ENCODE measurements around the gene TBC1D5.

TBC1D5 gene

GRCh38 chr3:17195856-17196604, 546.4 kb downstream of the TBC1D5 start:
- FAIRE-seq: no peak

GRCh38 chr3:17195192-17195611, 547.2 kb downstream of the TBC1D5 start:
- FAIRE-seq: no peak

GRCh38 chr3:17194116-17194515, 548.3 kb downstream of the TBC1D5 start:
- no peak for FAIRE-seq

GRCh38 chr3:17192995-17193394, 549.4 kb downstream of the TBC1D5 start:
- no peak for FAIRE-seq

- FAIRE-seq: no peak
These were observed 551.9 kb downstream of the TBC1D5 start for GRCh38 chr3:17190353-17191078.

- no peak for FAIRE-seq
These were observed 554.1 kb downstream of the TBC1D5 start for GRCh38 chr3:17188378-17188777.

GRCh38 chr3:17187589-17188184, 554.7 kb downstream of the TBC1D5 start:
- FAIRE-seq: no peak

GRCh38 chr3:17183951-17184550, 558.4 kb downstream of the TBC1D5 start:
- FAIRE-seq: no peak

- FAIRE-seq: no peak
These were observed 560.3 kb downstream of the TBC1D5 start for GRCh38 chr3:17182166-17182565.

GRCh38 chr3:17181413-17181907, 561.0 kb downstream of the TBC1D5 start:
- no peak for FAIRE-seq

GRCh38 chr3:17179381-17180205, 562.8 kb downstream of the TBC1D5 start:
- no peak for FAIRE-seq

- no peak for FAIRE-seq
These were observed 565.7 kb downstream of the TBC1D5 start for GRCh38 chr3:17176757-17177156.

GRCh38 chr3:17175187-17175807, 567.1 kb downstream of the TBC1D5 start:
- FAIRE-seq: no peak

GRCh38 chr3:17166369-17166768, 576.1 kb downstream of the TBC1D5 start:
- no peak for FAIRE-seq

- no peak for FAIRE-seq
These were observed 580.3 kb downstream of the TBC1D5 start for GRCh38 chr3:17162116-17162515.

- FAIRE-seq: no peak
These were observed 581.8 kb downstream of the TBC1D5 start for GRCh38 chr3:17160597-17160996.

GRCh38 chr3:17158941-17159682, 583.3 kb downstream of the TBC1D5 start:
- no peak for FAIRE-seq

GRCh38 chr3:17157713-17158112, 584.7 kb downstream of the TBC1D5 start:
- FAIRE-seq: no peak

- no peak for FAIRE-seq
These were observed 585.6 kb downstream of the TBC1D5 start for GRCh38 chr3:17156864-17157263.

- FAIRE-seq: no peak
These were observed 586.5 kb downstream of the TBC1D5 start for GRCh38 chr3:17155951-17156350.

GRCh38 chr3:17154941-17155340, 587.5 kb downstream of the TBC1D5 start:
- FAIRE-seq: no peak

All from A204.1 (cell line).